SK-N-SH treated with all-trans-retinoic acid at 6 μM for 48 hours (cell line): ENCODE data around the gene ADAMTS13.

Experiments
- ATAC-seq: fragments of 200-7000 bp; cut with Tn5 transposase; 3 replicates; pipeline ENCODE4 v1.9.1; 2020; ENCODE audit warnings: mild to moderate bottlenecking, moderate library complexity
- ARNTL ChIP-seq: fragments of 450-650 bp; formaldehyde crosslinking; IDR thresholded peaks from 2 replicates; pipeline ENCODE4 v1.5.0; 2020; ENCODE audit warnings: low read depth, mild to moderate bottlenecking, moderate library complexity, borderline replicate concordance
- BACH2 ChIP-seq: fragments of 250-450 bp; sonication (Bioruptor Pico); IDR thresholded peaks from 2 replicates; pipeline ENCODE4 v1.9.0; 2021; ENCODE audit warnings: mild to moderate bottlenecking, borderline replicate concordance
- ESRRG ChIP-seq: fragments of 250-450 bp; sonication (Bioruptor Pico); IDR thresholded peaks from 2 replicates; pipeline ENCODE4 v1.6.1; 2021; ENCODE audit warnings: mild to moderate bottlenecking
- GLIS3 ChIP-seq: fragments of 250-450 bp; sonication (Bioruptor Pico); IDR thresholded peaks from 2 replicates; pipeline ENCODE4 v1.5.0; 2020; ENCODE audit warnings: mild to moderate bottlenecking, moderate library complexity
- ISL1 ChIP-seq: fragments of 250-450 bp; sonication (Bioruptor Pico); IDR thresholded peaks from 2 replicates; pipeline ENCODE4 v2.1.2; 2022; ENCODE audit warnings: mild to moderate bottlenecking, moderate library complexity
- RARB ChIP-seq: fragments of 250-450 bp; sonication (Bioruptor Pico); IDR thresholded peaks from 2 replicates; pipeline ENCODE4 v1.8.0; 2021; ENCODE audit warnings: mild to moderate bottlenecking, moderate library complexity
- SNAI2 ChIP-seq: fragments of 250-450 bp; sonication (Bioruptor Pico); IDR thresholded peaks from 2 replicates; pipeline ENCODE4 v1.5.0; 2020; ENCODE audit warnings: mild to moderate bottlenecking, moderate library complexity
- TOX ChIP-seq: fragments of 250-450 bp; sonication (Bioruptor Pico); IDR thresholded peaks from 2 replicates; pipeline ENCODE4 v1.8.0; 2021; ENCODE audit warnings: mild to moderate bottlenecking, moderate library complexity, borderline replicate concordance
- ZC3H10 ChIP-seq: fragments of 250-450 bp; sonication (Bioruptor Pico); IDR thresholded peaks from 2 replicates; pipeline ENCODE4 v1.5.1; 2021; ENCODE audit warnings: mild to moderate bottlenecking, moderate library complexity
- ZFP3 ChIP-seq: fragments of 250-450 bp; sonication (Bioruptor Pico); IDR thresholded peaks from 2 replicates; pipeline ENCODE4 v1.5.0; 2020; ENCODE audit warnings: mild to moderate bottlenecking, moderate library complexity
- ZFP30 ChIP-seq: fragments of 450-650 bp; formaldehyde crosslinking; IDR thresholded peaks from 2 replicates; pipeline ENCODE4 v1.5.0; 2022; ENCODE audit warnings: mild to moderate bottlenecking, moderate library complexity
- ZNF565 ChIP-seq: fragments of 450-650 bp; formaldehyde crosslinking; conservative IDR thresholded peaks from 2 replicates; pipeline ENCODE4 v1.5.0; 2020; ENCODE audit warnings: low read depth, mild to moderate bottlenecking, moderate library complexity
- ZNF8 ChIP-seq: fragments of 450-650 bp; formaldehyde crosslinking; IDR thresholded peaks from 2 replicates; pipeline ENCODE4 v1.5.0; 2020; ENCODE audit warnings: mild to moderate bottlenecking, moderate library complexity
- TF ChIP-seq, protein P1 (sequence below): fragments of 250-450 bp; sonication (Bioruptor Pico); IDR thresholded peaks from 2 replicates; pipeline ENCODE4 v1.5.1; 2020; ENCODE audit warnings: low read depth, mild to moderate bottlenecking, moderate library complexity
- TF ChIP-seq, protein P2 (sequence below): fragments of 250-450 bp; sonication (Bioruptor Pico); IDR thresholded peaks from 2 replicates; pipeline ENCODE4 v1.8.0; 2021; ENCODE audit warnings: low read depth, mild to moderate bottlenecking, moderate library complexity, borderline replicate concordance
- TF ChIP-seq, protein P3 (sequence below): fragments of 250-450 bp; sonication (Bioruptor Pico); IDR thresholded peaks from 2 replicates; pipeline ENCODE4 v1.5.1; 2021; ENCODE audit warnings: mild to moderate bottlenecking, moderate library complexity
- TF ChIP-seq, protein P4 (sequence below): fragments of 250-450 bp; sonication (Bioruptor Pico); IDR thresholded peaks from 2 replicates; pipeline ENCODE4 v1.8.0; 2020; ENCODE audit warnings: mild to moderate bottlenecking, moderate library complexity, borderline replicate concordance
- TF ChIP-seq, protein P5 (sequence below): fragments of 250-450 bp; sonication (Bioruptor Pico); IDR thresholded peaks from 2 replicates; pipeline ENCODE4 v1.5.0; 2020; ENCODE audit warnings: mild to moderate bottlenecking, moderate library complexity

The ADAMTS13 gene

GRCh38 chr9:133404454-133405002 is 17.6 kb upstream of the ADAMTS13 start:
- TF ChIP-seq ZFP3 (CRISPR knock-in tag) (no peak), RARB (CRISPR knock-in tag) (no peak)
- no peak for ATAC-seq

- TF ChIP-seq ESRRG (CRISPR knock-in tag): no peak
- TF ChIP-seq, protein P1, sequence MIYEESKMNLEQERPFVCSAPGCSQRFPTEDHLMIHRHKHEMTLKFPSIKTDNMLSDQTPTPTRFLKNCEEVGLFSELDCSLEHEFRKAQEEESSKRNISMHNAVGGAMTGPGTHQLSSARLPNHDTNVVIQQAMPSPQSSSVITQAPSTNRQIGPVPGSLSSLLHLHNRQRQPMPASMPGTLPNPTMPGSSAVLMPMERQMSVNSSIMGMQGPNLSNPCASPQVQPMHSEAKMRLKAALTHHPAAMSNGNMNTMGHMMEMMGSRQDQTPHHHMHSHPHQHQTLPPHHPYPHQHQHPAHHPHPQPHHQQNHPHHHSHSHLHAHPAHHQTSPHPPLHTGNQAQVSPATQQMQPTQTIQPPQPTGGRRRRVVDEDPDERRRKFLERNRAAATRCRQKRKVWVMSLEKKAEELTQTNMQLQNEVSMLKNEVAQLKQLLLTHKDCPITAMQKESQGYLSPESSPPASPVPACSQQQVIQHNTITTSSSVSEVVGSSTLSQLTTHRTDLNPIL (CRISPR knock-in tag): no peak
- no peak for TF ChIP-seq BACH2 (CRISPR knock-in tag)
- no peak for TF ChIP-seq SNAI2
- no peak for TF ChIP-seq ZNF565 (CRISPR knock-in tag)
- TF ChIP-seq, protein P2, sequence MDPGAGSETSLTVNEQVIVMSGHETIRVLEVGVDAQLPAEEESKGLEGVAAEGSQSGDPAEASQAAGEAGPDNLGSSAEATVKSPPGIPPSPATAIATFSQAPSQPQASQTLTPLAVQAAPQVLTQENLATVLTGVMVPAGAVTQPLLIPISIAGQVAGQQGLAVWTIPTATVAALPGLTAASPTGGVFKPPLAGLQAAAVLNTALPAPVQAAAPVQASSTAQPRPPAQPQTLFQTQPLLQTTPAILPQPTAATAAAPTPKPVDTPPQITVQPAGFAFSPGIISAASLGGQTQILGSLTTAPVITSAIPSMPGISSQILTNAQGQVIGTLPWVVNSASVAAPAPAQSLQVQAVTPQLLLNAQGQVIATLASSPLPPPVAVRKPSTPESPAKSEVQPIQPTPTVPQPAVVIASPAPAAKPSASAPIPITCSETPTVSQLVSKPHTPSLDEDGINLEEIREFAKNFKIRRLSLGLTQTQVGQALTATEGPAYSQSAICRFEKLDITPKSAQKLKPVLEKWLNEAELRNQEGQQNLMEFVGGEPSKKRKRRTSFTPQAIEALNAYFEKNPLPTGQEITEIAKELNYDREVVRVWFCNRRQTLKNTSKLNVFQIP (CRISPR knock-in tag): no peak
- TF ChIP-seq ISL1 (CRISPR knock-in tag): no peak
- TF ChIP-seq, protein P3, sequence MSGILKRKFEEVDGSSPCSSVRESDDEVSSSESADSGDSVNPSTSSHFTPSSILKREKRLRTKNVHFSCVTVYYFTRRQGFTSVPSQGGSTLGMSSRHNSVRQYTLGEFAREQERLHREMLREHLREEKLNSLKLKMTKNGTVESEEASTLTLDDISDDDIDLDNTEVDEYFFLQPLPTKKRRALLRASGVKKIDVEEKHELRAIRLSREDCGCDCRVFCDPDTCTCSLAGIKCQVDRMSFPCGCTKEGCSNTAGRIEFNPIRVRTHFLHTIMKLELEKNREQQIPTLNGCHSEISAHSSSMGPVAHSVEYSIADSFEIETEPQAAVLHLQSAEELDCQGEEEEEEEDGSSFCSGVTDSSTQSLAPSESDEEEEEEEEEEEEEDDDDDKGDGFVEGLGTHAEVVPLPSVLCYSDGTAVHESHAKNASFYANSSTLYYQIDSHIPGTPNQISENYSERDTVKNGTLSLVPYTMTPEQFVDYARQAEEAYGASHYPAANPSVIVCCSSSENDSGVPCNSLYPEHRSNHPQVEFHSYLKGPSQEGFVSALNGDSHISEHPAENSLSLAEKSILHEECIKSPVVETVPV (CRISPR knock-in tag): no peak
- TF ChIP-seq ZC3H10: no peak
- TF ChIP-seq, protein P4, sequence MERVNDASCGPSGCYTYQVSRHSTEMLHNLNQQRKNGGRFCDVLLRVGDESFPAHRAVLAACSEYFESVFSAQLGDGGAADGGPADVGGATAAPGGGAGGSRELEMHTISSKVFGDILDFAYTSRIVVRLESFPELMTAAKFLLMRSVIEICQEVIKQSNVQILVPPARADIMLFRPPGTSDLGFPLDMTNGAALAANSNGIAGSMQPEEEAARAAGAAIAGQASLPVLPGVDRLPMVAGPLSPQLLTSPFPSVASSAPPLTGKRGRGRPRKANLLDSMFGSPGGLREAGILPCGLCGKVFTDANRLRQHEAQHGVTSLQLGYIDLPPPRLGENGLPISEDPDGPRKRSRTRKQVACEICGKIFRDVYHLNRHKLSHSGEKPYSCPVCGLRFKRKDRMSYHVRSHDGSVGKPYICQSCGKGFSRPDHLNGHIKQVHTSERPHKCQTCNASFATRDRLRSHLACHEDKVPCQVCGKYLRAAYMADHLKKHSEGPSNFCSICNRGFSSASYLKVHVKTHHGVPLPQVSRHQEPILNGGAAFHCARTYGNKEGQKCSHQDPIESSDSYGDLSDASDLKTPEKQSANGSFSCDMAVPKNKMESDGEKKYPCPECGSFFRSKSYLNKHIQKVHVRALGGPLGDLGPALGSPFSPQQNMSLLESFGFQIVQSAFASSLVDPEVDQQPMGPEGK (CRISPR knock-in tag): no peak
- no peak for TF ChIP-seq GLIS3
- no peak for TF ChIP-seq TOX
- no peak for TF ChIP-seq ZNF8 (CRISPR knock-in tag)
- TF ChIP-seq ZFP30 (CRISPR knock-in tag): no peak
- ATAC-seq: no peak
Measured at GRCh38 chr9:133405508-133406438, 16.4 kb upstream of the ADAMTS13 start.

GRCh38 chr9:133406480-133407307 is 15.5 kb upstream of the ADAMTS13 start:
- peak; percentile 95 for ATAC-seq
- TF ChIP-seq ARNTL (CRISPR knock-in tag): no peak
- no peak for TF ChIP-seq ESRRG (CRISPR knock-in tag)
- TF ChIP-seq ZC3H10: no peak
- TF ChIP-seq, protein P2 (CRISPR knock-in tag): no peak
- TF ChIP-seq, protein P5, sequence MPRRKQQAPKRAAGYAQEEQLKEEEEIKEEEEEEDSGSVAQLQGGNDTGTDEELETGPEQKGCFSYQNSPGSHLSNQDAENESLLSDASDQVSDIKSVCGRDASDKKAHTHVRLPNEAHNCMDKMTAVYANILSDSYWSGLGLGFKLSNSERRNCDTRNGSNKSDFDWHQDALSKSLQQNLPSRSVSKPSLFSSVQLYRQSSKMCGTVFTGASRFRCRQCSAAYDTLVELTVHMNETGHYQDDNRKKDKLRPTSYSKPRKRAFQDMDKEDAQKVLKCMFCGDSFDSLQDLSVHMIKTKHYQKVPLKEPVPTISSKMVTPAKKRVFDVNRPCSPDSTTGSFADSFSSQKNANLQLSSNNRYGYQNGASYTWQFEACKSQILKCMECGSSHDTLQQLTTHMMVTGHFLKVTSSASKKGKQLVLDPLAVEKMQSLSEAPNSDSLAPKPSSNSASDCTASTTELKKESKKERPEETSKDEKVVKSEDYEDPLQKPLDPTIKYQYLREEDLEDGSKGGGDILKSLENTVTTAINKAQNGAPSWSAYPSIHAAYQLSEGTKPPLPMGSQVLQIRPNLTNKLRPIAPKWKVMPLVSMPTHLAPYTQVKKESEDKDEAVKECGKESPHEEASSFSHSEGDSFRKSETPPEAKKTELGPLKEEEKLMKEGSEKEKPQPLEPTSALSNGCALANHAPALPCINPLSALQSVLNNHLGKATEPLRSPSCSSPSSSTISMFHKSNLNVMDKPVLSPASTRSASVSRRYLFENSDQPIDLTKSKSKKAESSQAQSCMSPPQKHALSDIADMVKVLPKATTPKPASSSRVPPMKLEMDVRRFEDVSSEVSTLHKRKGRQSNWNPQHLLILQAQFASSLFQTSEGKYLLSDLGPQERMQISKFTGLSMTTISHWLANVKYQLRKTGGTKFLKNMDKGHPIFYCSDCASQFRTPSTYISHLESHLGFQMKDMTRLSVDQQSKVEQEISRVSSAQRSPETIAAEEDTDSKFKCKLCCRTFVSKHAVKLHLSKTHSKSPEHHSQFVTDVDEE (CRISPR knock-in tag): no peak
- TF ChIP-seq ZNF565 (CRISPR knock-in tag): no peak
- no peak for TF ChIP-seq BACH2 (CRISPR knock-in tag)
